HG03095 (cell line): ENCODE results near the gene TSHZ2.

ENCODE experiments used
- ATAC-seq: cut with Tn5 transposase; IDR thresholded peaks from one replicate; pipeline ENCODE4 v1.9.1; 2021; ENCODE audit warnings: moderate library complexity; ENCODE audit not compliant: unreplicated experiment

The TSHZ2 gene

GRCh38 chr20:52972190-52972937, at the start of gene TSHZ2:
TSS of gene TSHZ2 (plus strand) at chr20:52972358. CDS start at chr20:52973294, 936 bp downstream.
- ATAC-seq, result no peak

- no peak for ATAC-seq
Measured at GRCh38 chr20:52922436-52922835, 49.7 kb upstream of the TSHZ2 start.

GRCh38 chr20:52923123-52923937, 48.8 kb upstream of the TSHZ2 start:
- ATAC-seq, result no peak

- no peak for ATAC-seq
Measured at GRCh38 chr20:52924411-52925271, 47.5 kb upstream of the TSHZ2 start.

- no peak for ATAC-seq
Measured at GRCh38 chr20:52926505-52926904, 45.7 kb upstream of the TSHZ2 start.

GRCh38 chr20:52933867-52934266, 38.3 kb upstream of the TSHZ2 start:
- ATAC-seq, result no peak

GRCh38 chr20:52936351-52937340, 35.5 kb upstream of the TSHZ2 start:
- ATAC-seq, result no peak

GRCh38 chr20:52937591-52938100, 34.5 kb upstream of the TSHZ2 start:
- ATAC-seq, result no peak

GRCh38 chr20:52939141-52939540, 33.0 kb upstream of the TSHZ2 start:
- no peak for ATAC-seq

- no peak for ATAC-seq
Measured at GRCh38 chr20:52941808-52942207, 30.4 kb upstream of the TSHZ2 start.

GRCh38 chr20:52943185-52943841, 28.8 kb upstream of the TSHZ2 start:
- ATAC-seq, result no peak

GRCh38 chr20:52945268-52945667, 26.9 kb upstream of the TSHZ2 start:
- ATAC-seq, result no peak

GRCh38 chr20:52945862-52946522, 26.2 kb upstream of the TSHZ2 start:
- no peak for ATAC-seq

- no peak for ATAC-seq
Measured at GRCh38 chr20:52948491-52948890, 23.7 kb upstream of the TSHZ2 start.

- no peak for ATAC-seq
Measured at GRCh38 chr20:52953020-52953419, 19.1 kb upstream of the TSHZ2 start.

- no peak for ATAC-seq
Measured at GRCh38 chr20:52954849-52955248, 17.3 kb upstream of the TSHZ2 start.

- ATAC-seq, result no peak
Measured at GRCh38 chr20:52958211-52958610, 13.9 kb upstream of the TSHZ2 start.

- no peak for ATAC-seq
Measured at GRCh38 chr20:52959125-52959524, 13.0 kb upstream of the TSHZ2 start.

GRCh38 chr20:52962183-52962582, 10.0 kb upstream of the TSHZ2 start:
- no peak for ATAC-seq
